Activated CD4-positive, alpha-beta T cell treated with anti-CD3 and anti-CD28 coated beads, Interleukin-2, amount 10 ng/mL, durations not matched to agents 24 days and 14 days (primary cell): ENCODE data around the gene TBKBP1. TPM values are rescaled to one million over a fixed set of nuclear protein-coding genes. Genes with fewer than 3 reads are reported as not detected.
A peak's percentile ranks its signal among the peaks of the same experiment; 100 is the strongest.

Experiments
- DNase-seq: peaks from one replicate; pipeline ENCODE4 v3.0.0; 2022
- H3K27ac Mint-ChIP-seq: one replicate; pipeline ENCODE4 v1.8.0; 2022; ENCODE audit warnings: mild to moderate bottlenecking, mixed read lengths
- H3K27me3 Mint-ChIP-seq: one replicate; pipeline ENCODE4 v1.8.0; 2022; ENCODE audit warnings: mixed read lengths
- H3K36me3 Mint-ChIP-seq: one replicate; pipeline ENCODE4 v1.8.0; 2022; ENCODE audit warnings: low read depth, mild to moderate bottlenecking, mixed read lengths
- H3K4me1 Mint-ChIP-seq: one replicate; pipeline ENCODE4 v1.8.0; 2021; ENCODE audit warnings: mixed read lengths
- H3K4me3 Mint-ChIP-seq: one replicate; pipeline ENCODE4 v1.8.0; 2022; ENCODE audit warnings: mild to moderate bottlenecking, moderate library complexity, mixed read lengths
- H3K9me3 Mint-ChIP-seq: one replicate; pipeline ENCODE4 v1.8.0; 2021; ENCODE audit warnings: mixed read lengths
- intact Hi-C: fragments of 100-400 bp; cut with micrococcal nuclease; formaldehyde crosslinking; loops from one replicate; pipeline ENCODE4 v1.15.1; 2023
- total RNA-seq: library from RNA; stranded (reverse); gene quantifications from 2 replicates; pipeline ENCODE4 v1.2.3, GENCODE V29; 2022

Gene TBKBP1
- 9.3 and 10.9 TPM in 2 replicates for total RNA-seq

GRCh38 chr17:47693731-47694580, at the start of gene TBKBP1:
Gene TBKBP1, plus strand, starts transcription at chr17:47694161. Its CDS starts 1,952 bp downstream, at chr17:47696113.
- peaks cover 38% of the 10 kb centered on the region for H3K4me1 Mint-ChIP-seq
- intact Hi-C loops: loop anchor here (1.0 to 2.0 kb wide), 2 partner anchors 27 to 43 kb away; no protein-coding TSS in a partner anchor
- peak; percentile 80 for DNase-seq
- H3K27me3 Mint-ChIP-seq: peaks cover 3% of the 10 kb centered on the region
- peaks cover 7% of the 10 kb centered on the region for H3K36me3 Mint-ChIP-seq
- H3K27ac Mint-ChIP-seq: peak within 1 kb of the TSS; percentile 88
- no peaks in the 10 kb centered on the region for H3K9me3 Mint-ChIP-seq
- peak within 1 kb of the TSS; percentile 93 for H3K4me3 Mint-ChIP-seq

DNA sequence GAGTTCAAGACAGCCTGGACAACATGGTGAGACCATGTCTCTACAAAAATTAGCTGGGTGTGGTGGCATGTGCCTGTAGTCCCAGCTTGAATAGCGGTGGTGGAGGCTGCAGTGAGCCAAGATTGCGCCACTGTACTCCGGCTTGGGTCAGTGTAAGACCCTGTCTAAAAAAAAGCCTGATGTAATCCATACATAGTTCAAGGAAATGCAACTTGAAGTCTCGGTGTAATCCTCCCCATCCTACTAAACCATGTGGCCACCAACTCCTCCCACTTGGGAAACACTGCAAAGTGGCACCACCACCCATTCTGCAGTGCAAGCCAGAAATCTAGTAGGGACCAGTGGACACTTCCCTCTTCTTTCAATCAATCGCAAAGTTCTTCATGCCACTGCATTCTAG, 49.6 kb upstream of the TBKBP1 start:
- Mint-ChIP-seq H3K9me3 (no peaks in the 10 kb centered on the region), H3K4me3 (no peak overlapping the region), H3K27me3 (no peaks in the 10 kb centered on the region), H3K36me3 (peaks cover 3% of the 10 kb centered on the region), H3K4me1 (peaks cover 15% of the 10 kb centered on the region), H3K27ac (no peak overlapping the region)
- intact Hi-C loops: no loop called here
- no peak for DNase-seq

- DNase-seq: peak; percentile 99
- Mint-ChIP-seq H3K27ac (peak within 1 kb of the TSS; percentile 99), H3K36me3 (peaks cover 38% of the 10 kb centered on the region), H3K4me3 (peak within 1 kb of the TSS; percentile 92), H3K4me1 (peaks cover 41% of the 10 kb centered on the region), H3K27me3 (no peaks in the 10 kb centered on the region), H3K9me3 (no peaks in the 10 kb centered on the region)
- intact Hi-C loops: no loop called here
These were observed 44.6 kb upstream of the TBKBP1 start, which contains the start of gene KPNB1 for GRCh38 chr17:47649153-47649971. Gene KPNB1, plus strand, starts transcription at chr17:47649919. Its CDS starts 326 bp downstream, at chr17:47650245.

- H3K9me3 Mint-ChIP-seq: no peaks in the 10 kb centered on the region
- H3K36me3 Mint-ChIP-seq: peaks cover 44% of the 10 kb centered on the region
- intact Hi-C loops: loop anchor here (2.0 to 5.0 kb wide), 2 partner anchors 45 to 72 kb away; partner anchors contain the start of gene TBKBP1
- peak overlapping the region; percentile 92 for H3K4me3 Mint-ChIP-seq
- peaks cover 46% of the 10 kb centered on the region for H3K4me1 Mint-ChIP-seq
- peak overlapping the region; percentile 99 for H3K27ac Mint-ChIP-seq
- DNase-seq: no peak
- no peaks in the 10 kb centered on the region for H3K27me3 Mint-ChIP-seq
These were observed 43.9 kb upstream of the TBKBP1 start for GRCh38 chr17:47649972-47650524.

DNA sequence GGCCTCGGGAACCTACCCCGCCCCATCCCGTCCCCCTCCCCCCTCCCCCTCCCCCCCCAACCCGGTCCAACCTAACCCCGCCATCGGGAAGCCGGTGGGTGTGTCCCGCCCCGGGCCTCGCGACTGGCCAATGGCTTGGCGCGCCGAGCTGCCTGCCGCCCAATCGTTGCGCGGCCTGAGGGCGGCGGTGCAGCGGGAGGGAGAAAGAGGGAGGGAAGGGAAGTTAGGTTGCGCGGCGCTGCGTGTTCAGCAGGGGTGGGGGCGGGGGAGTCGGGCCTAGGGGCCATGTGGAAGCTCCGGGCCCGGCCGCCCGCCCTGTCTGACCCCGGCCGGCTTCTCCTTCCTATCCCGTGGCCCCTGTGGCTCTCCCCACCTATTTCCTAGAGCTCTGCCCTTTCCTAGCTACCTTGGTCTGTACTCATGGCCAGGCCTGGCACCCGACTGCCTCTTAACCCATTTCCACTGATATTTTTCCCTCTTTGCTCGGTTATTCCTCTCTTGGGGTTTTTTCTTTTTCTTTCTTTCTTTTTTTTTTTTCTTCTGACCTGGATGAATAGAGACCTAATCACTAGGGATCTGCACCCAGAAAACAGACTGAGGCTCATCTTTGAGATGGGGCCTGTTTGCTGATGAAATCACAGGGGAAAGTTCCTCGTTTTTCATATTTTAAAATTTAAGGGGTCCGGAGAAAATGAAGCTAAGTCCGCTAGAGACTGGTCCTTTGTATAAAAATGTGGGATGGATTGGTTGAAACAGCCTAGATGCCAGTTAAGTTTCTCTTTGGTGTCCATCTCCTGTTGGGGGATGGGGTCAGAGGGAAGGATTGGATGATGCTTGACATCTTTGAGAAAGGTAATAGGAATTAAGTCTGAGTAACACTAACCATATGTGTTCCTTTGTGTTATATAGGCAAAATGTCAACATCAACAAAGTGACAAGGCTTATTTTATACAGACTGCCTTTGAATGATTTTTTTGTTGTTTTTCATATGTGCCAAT, 43.1 kb upstream of the TBKBP1 start:
- Mint-ChIP-seq H3K27ac (peak overlapping the region; percentile 90), H3K4me1 (peaks cover 53% of the 10 kb centered on the region), H3K4me3 (peak overlapping the region; percentile 92), H3K9me3 (no peaks in the 10 kb centered on the region), H3K36me3 (peaks cover 52% of the 10 kb centered on the region), H3K27me3 (no peaks in the 10 kb centered on the region)
- DNase-seq: peak; percentile 98
- intact Hi-C loops: loop anchor here (2.0 to 5.0 kb wide), 2 partner anchors 44 to 71 kb away; partner anchors contain the start of gene TBKBP1

DNA sequence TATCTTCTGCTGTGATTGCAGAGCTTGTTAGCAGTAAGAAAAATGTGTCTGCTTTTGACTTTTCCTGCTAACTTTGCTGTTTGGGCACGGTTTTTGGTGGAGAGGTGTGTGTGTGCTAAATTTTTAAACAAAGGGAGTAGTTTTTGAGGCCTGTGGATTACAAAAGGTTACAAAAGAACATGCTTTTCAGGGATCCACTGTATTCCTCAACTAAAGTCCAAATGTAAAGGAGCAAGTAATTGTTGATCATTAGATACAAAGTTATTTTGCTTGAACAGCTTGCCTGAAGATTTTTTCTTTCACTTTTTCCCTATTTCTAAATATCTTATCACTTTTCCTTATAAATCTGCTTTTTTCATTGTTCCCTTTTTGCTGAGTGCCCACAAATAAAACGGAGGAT, 42.3 kb upstream of the TBKBP1 start:
- Mint-ChIP-seq H3K27ac (peak overlapping the region; percentile 45), H3K9me3 (no peaks in the 10 kb centered on the region), H3K27me3 (no peaks in the 10 kb centered on the region), H3K4me1 (peaks cover 59% of the 10 kb centered on the region), H3K4me3 (peak overlapping the region; percentile 92), H3K36me3 (peaks cover 57% of the 10 kb centered on the region)
- DNase-seq: no peak
- intact Hi-C loops: loop anchor here (1.0 to 5.0 kb wide), 3 partner anchors 9 to 71 kb away; partner anchors contain the start of gene TBKBP1

GRCh38 chr17:47652570-47652969, 41.4 kb upstream of the TBKBP1 start:
- Mint-ChIP-seq H3K27me3 (no peaks in the 10 kb centered on the region), H3K9me3 (no peaks in the 10 kb centered on the region), H3K4me3 (peak overlapping the region; percentile 92), H3K27ac (peak overlapping the region; percentile 67), H3K36me3 (peaks cover 64% of the 10 kb centered on the region), H3K4me1 (peaks cover 64% of the 10 kb centered on the region)
- no peak for DNase-seq
- intact Hi-C loops: loop anchor here (1.0 to 5.0 kb wide), 2 partner anchors 8 to 70 kb away; no protein-coding TSS in a partner anchor

DNA sequence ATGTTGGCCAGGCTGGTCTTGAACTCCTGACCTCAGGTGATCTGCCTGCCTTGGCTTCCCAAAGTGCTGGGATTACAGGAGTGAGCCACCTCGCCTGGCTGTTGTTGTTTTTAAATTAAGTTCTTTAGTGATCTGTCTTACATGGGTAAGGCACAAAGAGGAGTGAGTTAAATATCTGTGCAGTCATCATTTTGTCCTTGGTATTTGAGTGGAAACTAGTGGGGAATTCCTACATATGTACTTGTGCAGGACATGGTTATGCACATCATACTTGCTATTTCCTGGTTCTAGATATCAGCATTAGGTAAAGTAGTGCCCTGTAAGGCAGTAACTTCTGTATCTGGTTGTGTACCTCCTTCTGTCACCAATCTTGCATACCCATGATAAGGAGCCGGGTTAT, 40.5 kb upstream of the TBKBP1 start:
- intact Hi-C loops: loop anchor here (5.0 kb wide), 1 partner anchor 69 kb away; no protein-coding TSS in a partner anchor
- H3K4me3 Mint-ChIP-seq: peak overlapping the region; percentile 61
- H3K27me3 Mint-ChIP-seq: no peaks in the 10 kb centered on the region
- H3K27ac Mint-ChIP-seq: peak overlapping the region; percentile 54
- no peaks in the 10 kb centered on the region for H3K9me3 Mint-ChIP-seq
- no peak for DNase-seq
- H3K4me1 Mint-ChIP-seq: peaks cover 65% of the 10 kb centered on the region
- peaks cover 69% of the 10 kb centered on the region for H3K36me3 Mint-ChIP-seq

DNA sequence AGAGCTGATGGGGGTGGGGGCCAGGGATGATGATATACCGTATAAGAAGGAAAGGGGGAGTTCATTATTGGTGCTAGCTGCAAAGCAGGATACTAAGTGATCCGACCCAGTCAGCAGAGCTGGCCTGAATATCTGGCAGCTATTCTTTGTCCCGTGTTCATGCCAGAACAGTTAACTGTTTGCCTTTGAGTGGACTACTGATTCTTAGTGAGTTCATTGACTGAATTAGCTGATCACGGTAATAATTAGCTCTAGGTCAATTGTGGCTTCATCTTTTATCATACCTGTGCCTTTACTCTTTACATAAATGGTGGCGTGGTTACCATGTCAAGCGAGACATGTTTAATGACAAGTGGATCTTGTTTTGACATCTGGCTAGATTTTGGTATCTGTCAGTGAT, 39.0 kb upstream of the TBKBP1 start:
- Mint-ChIP-seq H3K36me3 (peaks cover 76% of the 10 kb centered on the region), H3K4me1 (peaks cover 67% of the 10 kb centered on the region), H3K27ac (peak overlapping the region; percentile 59), H3K4me3 (peak overlapping the region; percentile 57), H3K27me3 (no peaks in the 10 kb centered on the region), H3K9me3 (no peaks in the 10 kb centered on the region)
- intact Hi-C loops: loop anchor here (5.0 kb wide), 1 partner anchor 67 kb away; no protein-coding TSS in a partner anchor
- DNase-seq: no peak

DNA sequence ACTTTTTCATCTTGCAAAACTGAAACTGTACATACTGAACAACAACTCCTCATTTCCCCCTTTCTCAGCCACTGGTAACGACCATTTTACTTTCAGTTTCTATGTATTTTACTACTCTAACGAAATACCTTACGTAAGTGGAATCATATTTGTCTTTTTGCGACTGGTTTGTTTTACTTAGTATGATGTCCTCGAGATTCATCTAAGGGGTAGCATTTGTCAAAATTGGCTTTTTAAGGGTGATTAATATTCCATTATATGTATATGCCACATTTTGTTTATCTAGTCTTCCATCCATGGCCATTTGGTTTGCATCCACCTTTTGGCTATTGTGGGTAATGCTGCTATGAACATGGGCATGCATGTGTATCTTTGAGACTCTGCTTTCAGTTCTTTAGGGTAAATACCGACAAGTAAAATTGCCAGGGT, 33.9 kb upstream of the TBKBP1 start:
- peak; percentile 74 for DNase-seq
- peak overlapping the region; percentile 77 for H3K4me3 Mint-ChIP-seq
- H3K9me3 Mint-ChIP-seq: no peaks in the 10 kb centered on the region
- H3K27ac Mint-ChIP-seq: peak overlapping the region; percentile 83
- intact Hi-C loops: loop anchor here (1.0 to 5.0 kb wide), 3 partner anchors 8 to 72 kb away; partner anchors contain the start of gene TBX21
- H3K4me1 Mint-ChIP-seq: peaks cover 54% of the 10 kb centered on the region
- H3K36me3 Mint-ChIP-seq: peaks cover 72% of the 10 kb centered on the region
- no peaks in the 10 kb centered on the region for H3K27me3 Mint-ChIP-seq

- Mint-ChIP-seq H3K4me3 (peak overlapping the region; percentile 15), H3K4me1 (peaks cover 35% of the 10 kb centered on the region), H3K27me3 (no peaks in the 10 kb centered on the region), H3K9me3 (no peaks in the 10 kb centered on the region), H3K27ac (peak overlapping the region; percentile 77), H3K36me3 (peaks cover 71% of the 10 kb centered on the region)
- peak; percentile 89 for DNase-seq
- intact Hi-C loops: loop anchor here (1.0 to 5.0 kb wide), 3 partner anchors 53 to 138 kb away; partner anchors contain the start of gene TBX21
These were observed 29.9 kb upstream of the TBKBP1 start for GRCh38 chr17:47663912-47664623.

DNA sequence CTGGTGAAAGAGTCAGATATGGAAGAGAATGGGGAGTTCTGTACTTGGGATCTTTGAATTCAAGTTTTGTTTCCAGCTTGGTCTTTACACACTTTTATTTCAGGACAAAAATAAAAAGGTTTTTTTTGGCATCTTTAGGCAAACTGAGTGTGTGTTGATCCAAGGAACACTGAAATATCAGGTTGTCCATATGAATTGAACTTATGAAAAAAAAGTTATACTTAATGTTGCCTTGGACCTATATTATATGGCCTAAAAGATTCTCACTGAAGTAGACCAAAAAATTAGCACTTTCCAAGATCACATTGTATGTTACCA, 29.4 kb upstream of the TBKBP1 start:
- DNase-seq: no peak
- Mint-ChIP-seq H3K27me3 (no peaks in the 10 kb centered on the region), H3K27ac (peak overlapping the region; percentile 77), H3K36me3 (peaks cover 75% of the 10 kb centered on the region), H3K9me3 (no peaks in the 10 kb centered on the region), H3K4me3 (no peak overlapping the region), H3K4me1 (peaks cover 36% of the 10 kb centered on the region)
- intact Hi-C loops: loop anchor here (1.0 to 5.0 kb wide), 3 partner anchors 53 to 138 kb away; partner anchors contain the start of gene TBX21
